DND-41 (cell line): ENCODE measurements around the gene TUBGCP3.

ENCODE experiments used
- ATAC-seq: fragments of 200-7000 bp; cut with Tn5 transposase; 3 replicates; pipeline ENCODE4 v1.9.1; 2021; ENCODE audit warnings: low read depth; ENCODE audit not compliant: insufficient read depth
- DNase-seq: peaks from one replicate; pipeline ENCODE4 v3.0.0-alpha.2; 2020
- H2AFZ ChIP-seq: 2 replicates; pipeline ENCODE4 v1.6.0; 2012; ENCODE audit warnings: low read depth, low read length
- H3K27ac ChIP-seq: 2 replicates; pipeline ENCODE4 v1.5.1; 2012; ENCODE audit warnings: low read length, inconsistent platforms
- H3K27me3 ChIP-seq: fragments of 200-600 bp; sonication (generic); 2 replicates; pipeline ENCODE4 v1.6.0; 2012; ENCODE audit warnings: low read length, mild to moderate bottlenecking, inconsistent platforms; ENCODE audit not compliant: insufficient read depth, poor library complexity
- H3K36me3 ChIP-seq: 2 replicates; pipeline ENCODE4 v1.5.1; 2012; ENCODE audit warnings: low read length, inconsistent platforms; ENCODE audit not compliant: insufficient read depth
- H3K4me1 ChIP-seq: 2 replicates; pipeline ENCODE4 v1.5.1; 2012; ENCODE audit warnings: mild to moderate bottlenecking, low read length; ENCODE audit not compliant: insufficient read depth
- H3K4me2 ChIP-seq: 2 replicates; pipeline ENCODE4 v1.6.0; 2012; ENCODE audit warnings: mild to moderate bottlenecking, moderate library complexity, low read length, inconsistent platforms; ENCODE audit not compliant: insufficient read depth
- H3K4me3 ChIP-seq, 2 experiments: fragments of 200-600 bp in 1 of 2; shearing (Covaris generic) in 1 of 2; 2 replicates each; pipeline ENCODE4 v1.5.1; 2012 to 2016; ENCODE audit warnings: inconsistent platforms in 2 of 2, low read length in 2 of 2, mild to moderate bottlenecking in 2 of 2, low read depth in 1 of 2, moderate library complexity in 1 of 2
- H3K79me2 ChIP-seq: 2 replicates; pipeline ENCODE4 v1.6.0; 2012; ENCODE audit warnings: low read length, inconsistent platforms; ENCODE audit not compliant: insufficient read depth
- H3K9ac ChIP-seq: 2 replicates; pipeline ENCODE4 v1.6.0; 2012; ENCODE audit warnings: low read depth, mild to moderate bottlenecking, inconsistent platforms, low read length, moderate library complexity
- H3K9me3 ChIP-seq: 2 replicates; pipeline ENCODE4 v1.5.1; 2012; ENCODE audit warnings: low read length, moderate library complexity, mild to moderate bottlenecking, inconsistent platforms; ENCODE audit not compliant: insufficient read depth, severe bottlenecking
- H4K20me1 ChIP-seq: 2 replicates; pipeline ENCODE4 v1.6.0; 2012; ENCODE audit warnings: low read length; ENCODE audit not compliant: insufficient read depth
- EZH2 ChIP-seq: IDR thresholded peaks from 3 replicates; pipeline ENCODE4 v1.6.1; 2012; ENCODE audit warnings: borderline replicate concordance, low read depth, mild to moderate bottlenecking, moderate library complexity, low read length, inconsistent platforms; ENCODE audit not compliant: severe bottlenecking
- TF ChIP-seq, protein P1 (sequence below): IDR thresholded peaks from 2 replicates; pipeline ENCODE4 v1.5.1; 2012; ENCODE audit warnings: borderline replicate concordance, low read length, moderate library complexity, mild to moderate bottlenecking; ENCODE audit not compliant: poor library complexity, severe bottlenecking; ENCODE audit errors: extremely low read depth

TUBGCP3 gene

GRCh38 chr13:112447761-112448603 is 140.0 kb downstream of the TUBGCP3 start:
- Histone ChIP-seq H3K36me3 (no peaks in the 10 kb centered on the region), H3K79me2 (no peaks in the 10 kb centered on the region), H3K4me3 (no peak overlapping the region), H3K4me1 (no peaks in the 10 kb centered on the region), H3K4me2 (no peak overlapping the region), H2AFZ (no peak overlapping the region), H3K9ac (no peak overlapping the region), H4K20me1 (peaks cover 3% of the 10 kb centered on the region; the same call in 1 of the 2 replicates), H3K9me3 (no peaks in the 10 kb centered on the region), H3K27me3 (peaks cover 2% of the 10 kb centered on the region), H3K27ac (no peak overlapping the region)
- DNase-seq = no peak
- TF ChIP-seq EZH2 = no peak
- TF ChIP-seq, protein P1, sequence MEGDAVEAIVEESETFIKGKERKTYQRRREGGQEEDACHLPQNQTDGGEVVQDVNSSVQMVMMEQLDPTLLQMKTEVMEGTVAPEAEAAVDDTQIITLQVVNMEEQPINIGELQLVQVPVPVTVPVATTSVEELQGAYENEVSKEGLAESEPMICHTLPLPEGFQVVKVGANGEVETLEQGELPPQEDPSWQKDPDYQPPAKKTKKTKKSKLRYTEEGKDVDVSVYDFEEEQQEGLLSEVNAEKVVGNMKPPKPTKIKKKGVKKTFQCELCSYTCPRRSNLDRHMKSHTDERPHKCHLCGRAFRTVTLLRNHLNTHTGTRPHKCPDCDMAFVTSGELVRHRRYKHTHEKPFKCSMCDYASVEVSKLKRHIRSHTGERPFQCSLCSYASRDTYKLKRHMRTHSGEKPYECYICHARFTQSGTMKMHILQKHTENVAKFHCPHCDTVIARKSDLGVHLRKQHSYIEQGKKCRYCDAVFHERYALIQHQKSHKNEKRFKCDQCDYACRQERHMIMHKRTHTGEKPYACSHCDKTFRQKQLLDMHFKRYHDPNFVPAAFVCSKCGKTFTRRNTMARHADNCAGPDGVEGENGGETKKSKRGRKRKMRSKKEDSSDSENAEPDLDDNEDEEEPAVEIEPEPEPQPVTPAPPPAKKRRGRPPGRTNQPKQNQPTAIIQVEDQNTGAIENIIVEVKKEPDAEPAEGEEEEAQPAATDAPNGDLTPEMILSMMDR = no peak
- ATAC-seq = no peak

DNA sequence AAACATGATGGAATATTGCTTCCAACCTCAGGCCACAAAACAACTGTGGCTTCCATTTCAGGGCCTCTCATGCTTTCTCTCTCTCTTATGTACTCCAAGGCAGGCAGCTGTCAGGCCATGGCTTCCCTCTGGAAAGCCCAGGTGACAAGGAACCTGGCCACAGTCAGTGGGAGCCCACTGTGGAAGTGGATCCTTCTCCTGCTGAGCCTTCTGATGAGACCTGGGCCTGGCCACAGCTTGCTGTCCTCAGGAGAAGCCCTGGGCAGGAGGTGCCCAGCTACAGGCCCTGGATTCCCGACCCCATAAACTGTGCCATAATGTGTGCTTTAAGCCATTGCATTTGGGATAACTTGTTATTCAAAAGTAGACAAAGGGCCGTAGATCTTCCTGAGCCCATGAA is 140.6 kb downstream of the TUBGCP3 start:
- Histone ChIP-seq H4K20me1 (peaks cover 3% of the 10 kb centered on the region; the same call in 1 of the 2 replicates), H3K9me3 (no peaks in the 10 kb centered on the region), H3K27ac (no peak overlapping the region), H3K79me2 (no peaks in the 10 kb centered on the region), H3K4me3 (no peak overlapping the region), H3K27me3 (peaks cover 2% of the 10 kb centered on the region), H3K4me2 (no peak overlapping the region), H2AFZ (no peak overlapping the region), H3K4me1 (no peaks in the 10 kb centered on the region), H3K36me3 (no peaks in the 10 kb centered on the region), H3K9ac (no peak overlapping the region)
- no peak for ATAC-seq
- TF ChIP-seq, protein P1 = no peak
- TF ChIP-seq EZH2 = no peak
- no peak for DNase-seq

GRCh38 chr13:112446867-112447266 is 141.1 kb downstream of the TUBGCP3 start:
- no peak overlapping the region for H3K4me3 ChIP-seq
- H3K79me2 ChIP-seq = no peaks in the 10 kb centered on the region
- H3K4me1 ChIP-seq = no peaks in the 10 kb centered on the region
- no peaks in the 10 kb centered on the region for H3K36me3 ChIP-seq
- no peak overlapping the region for H3K4me2 ChIP-seq
- peaks cover 3% of the 10 kb centered on the region; the same call in 1 of the 2 replicates for H4K20me1 ChIP-seq
- no peak for TF ChIP-seq EZH2
- TF ChIP-seq, protein P1 = no peak
- no peaks in the 10 kb centered on the region for H3K9me3 ChIP-seq
- no peak overlapping the region for H3K27ac ChIP-seq
- H3K27me3 ChIP-seq = peaks cover 2% of the 10 kb centered on the region
- H3K9ac ChIP-seq = no peak overlapping the region
- ATAC-seq (no peak), DNase-seq (no peak)
- no peak overlapping the region for H2AFZ ChIP-seq
